Epithelial cell of proximal tubule (primary cell): ENCODE data around the gene TADA2B. TPM values are rescaled to one million over a fixed set of nuclear protein-coding genes. Genes with fewer than 3 reads are reported as not detected.

Experiments used
- DNase-seq: peaks from one replicate; pipeline ENCODE4 v3.0.0-alpha.2; 2011; ENCODE audit warnings: low read depth
- H3K4me3 ChIP-seq: 2 replicates; pipeline ENCODE4 v1.5.1; 2011; ENCODE audit warnings: low read depth, mild to moderate bottlenecking, low read length
- total RNA-seq: library from RNA; depleted of rRNA; stranded (reverse); fragments of >200 nt; gene quantifications from 2 replicates; pipeline ENCODE4 v1.2.3, GENCODE V29; 2015
- TF ChIP-seq, protein P1 (sequence below): conservative IDR thresholded peaks from 2 replicates; pipeline ENCODE4 v1.5.1; 2012; ENCODE audit warnings: low read depth, mild to moderate bottlenecking, low read length

TADA2B gene
- total RNA-seq, 1 donor from 2014 or later, result 15.2 TPM

DNA sequence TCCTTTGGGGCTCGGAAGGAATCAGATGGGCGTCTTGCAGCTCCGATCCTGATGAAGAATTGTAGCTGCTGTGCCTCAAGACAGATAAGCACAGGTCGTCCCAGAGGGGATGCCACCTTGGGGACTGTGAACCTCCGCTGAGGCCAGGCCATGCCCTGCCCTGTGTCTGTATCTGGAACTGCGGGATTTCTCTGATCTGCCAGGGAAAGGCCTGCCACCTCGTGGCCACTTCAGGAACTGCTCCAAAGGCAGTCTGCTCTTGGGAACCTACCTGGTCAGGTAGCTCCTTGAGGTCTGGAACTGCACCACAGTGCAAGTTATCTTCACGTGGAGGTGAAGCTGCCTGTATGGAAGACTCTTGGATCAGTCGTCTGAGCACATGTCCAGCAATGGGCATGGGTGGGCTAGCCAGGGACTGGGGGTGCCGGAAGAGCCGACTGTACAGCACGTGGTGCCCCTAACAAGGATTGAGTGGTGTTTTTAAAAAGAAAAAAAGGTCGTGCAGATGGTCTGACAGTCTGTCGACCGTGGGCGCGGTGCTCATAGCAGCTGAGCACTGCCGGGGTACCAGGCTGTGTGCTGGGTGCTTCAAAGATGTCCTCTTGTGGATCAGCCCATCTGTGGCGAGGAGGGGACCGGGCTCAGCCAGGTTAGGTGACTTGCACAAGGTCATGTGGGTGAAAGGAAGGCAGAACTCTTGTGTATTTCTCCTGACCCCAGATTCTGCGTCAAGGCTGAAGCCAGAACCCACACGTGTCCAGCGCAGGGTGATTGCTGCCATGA lies 27.7 kb downstream of the TADA2B start:
- TF ChIP-seq, protein P1, sequence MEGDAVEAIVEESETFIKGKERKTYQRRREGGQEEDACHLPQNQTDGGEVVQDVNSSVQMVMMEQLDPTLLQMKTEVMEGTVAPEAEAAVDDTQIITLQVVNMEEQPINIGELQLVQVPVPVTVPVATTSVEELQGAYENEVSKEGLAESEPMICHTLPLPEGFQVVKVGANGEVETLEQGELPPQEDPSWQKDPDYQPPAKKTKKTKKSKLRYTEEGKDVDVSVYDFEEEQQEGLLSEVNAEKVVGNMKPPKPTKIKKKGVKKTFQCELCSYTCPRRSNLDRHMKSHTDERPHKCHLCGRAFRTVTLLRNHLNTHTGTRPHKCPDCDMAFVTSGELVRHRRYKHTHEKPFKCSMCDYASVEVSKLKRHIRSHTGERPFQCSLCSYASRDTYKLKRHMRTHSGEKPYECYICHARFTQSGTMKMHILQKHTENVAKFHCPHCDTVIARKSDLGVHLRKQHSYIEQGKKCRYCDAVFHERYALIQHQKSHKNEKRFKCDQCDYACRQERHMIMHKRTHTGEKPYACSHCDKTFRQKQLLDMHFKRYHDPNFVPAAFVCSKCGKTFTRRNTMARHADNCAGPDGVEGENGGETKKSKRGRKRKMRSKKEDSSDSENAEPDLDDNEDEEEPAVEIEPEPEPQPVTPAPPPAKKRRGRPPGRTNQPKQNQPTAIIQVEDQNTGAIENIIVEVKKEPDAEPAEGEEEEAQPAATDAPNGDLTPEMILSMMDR, result peak; percentile 99
- DNase-seq, result no peak
- no peak overlapping the region for H3K4me3 ChIP-seq

DNA sequence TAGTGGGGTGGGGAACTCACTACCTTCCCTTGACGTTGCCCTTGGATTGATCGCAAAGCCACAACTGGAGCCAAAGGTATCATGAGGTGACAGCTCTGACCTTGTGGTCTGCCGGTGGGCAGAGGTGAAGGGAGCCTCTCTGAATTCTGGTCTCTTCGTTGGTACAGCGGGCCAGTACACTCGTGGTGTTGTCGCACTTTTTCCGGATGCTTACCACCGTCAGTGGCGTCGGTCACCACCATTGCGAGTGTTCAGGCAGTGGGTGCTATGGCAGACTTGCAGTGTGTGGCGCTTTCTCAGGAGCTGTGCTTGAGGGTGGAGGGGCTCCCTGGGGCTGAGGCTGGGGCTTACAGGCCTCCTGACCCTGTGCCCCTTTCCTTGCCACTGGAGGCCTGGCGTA lies 29.9 kb downstream of the TADA2B start:
- TF ChIP-seq, protein P1, result no peak
- no peak for DNase-seq

DNA sequence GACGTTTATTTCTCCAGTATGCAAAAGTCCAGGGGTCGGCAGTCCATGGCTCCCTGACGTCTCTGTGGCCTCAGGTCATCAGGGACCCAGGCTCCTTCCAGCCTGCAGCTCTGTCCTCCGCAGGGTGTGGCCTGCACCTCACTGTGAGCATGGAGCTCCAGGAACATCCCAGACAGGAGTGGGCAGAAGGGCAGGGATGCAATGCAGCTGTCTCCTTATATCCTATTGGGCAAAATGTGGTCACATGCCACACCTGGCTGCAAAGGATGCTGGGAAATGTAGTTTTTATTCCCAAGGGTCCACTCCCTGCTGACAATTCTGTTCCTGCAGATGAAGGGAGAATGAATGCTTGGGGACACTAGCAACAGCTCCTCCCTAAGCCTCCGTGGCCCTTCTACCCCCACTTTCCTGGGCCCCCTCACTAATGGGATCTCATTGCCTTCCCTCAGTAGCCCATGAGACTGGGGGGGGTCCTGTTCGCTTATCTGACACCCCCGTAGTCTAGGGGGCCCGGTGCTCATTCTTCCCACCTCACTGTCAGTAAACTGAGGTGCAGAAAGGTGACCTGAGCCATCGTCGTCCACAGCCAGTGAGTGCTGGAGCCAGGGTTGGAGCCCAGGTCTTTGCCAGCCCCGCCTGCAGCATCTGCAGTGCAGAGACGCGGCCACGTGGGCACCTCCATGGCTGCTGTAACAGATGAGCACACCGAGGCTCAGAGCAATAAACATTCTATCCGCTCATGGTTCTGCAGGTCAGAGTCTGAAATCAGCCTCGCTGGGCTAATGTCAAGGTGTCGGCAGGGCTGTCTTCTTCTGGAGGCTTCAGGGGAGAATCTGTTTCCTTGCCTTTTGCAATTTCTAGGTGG lies 30.6 kb downstream of the TADA2B start:
- TF ChIP-seq, protein P1, result no peak
- H3K4me3 ChIP-seq, result no peak overlapping the region
- no peak for DNase-seq

More for the DNA sequence above, 29.9 kb downstream of the TADA2B start:
- H3K4me3 ChIP-seq, result no peak overlapping the region

DNA sequence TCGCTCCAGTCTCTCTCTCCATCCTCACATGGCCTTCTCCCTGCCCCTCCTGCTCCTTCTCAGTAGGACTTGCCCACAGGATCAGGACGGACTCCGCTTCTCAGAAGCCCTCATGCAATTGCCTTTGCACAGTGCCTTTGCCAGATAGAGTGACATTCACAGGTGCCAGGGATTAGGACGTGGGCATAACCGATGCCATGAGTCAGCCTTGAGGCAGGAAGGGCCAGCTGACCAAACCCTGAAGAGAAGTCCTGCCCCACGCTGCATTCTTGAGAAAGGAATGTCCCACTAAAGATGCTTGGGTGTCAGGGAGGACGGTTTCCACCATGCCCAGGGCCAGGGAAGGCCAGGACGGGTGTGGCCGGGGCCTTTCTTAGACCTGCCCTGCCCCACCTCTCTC lies 31.3 kb downstream of the TADA2B start:
- H3K4me3 ChIP-seq, result no peak overlapping the region
- no peak for DNase-seq

DNA sequence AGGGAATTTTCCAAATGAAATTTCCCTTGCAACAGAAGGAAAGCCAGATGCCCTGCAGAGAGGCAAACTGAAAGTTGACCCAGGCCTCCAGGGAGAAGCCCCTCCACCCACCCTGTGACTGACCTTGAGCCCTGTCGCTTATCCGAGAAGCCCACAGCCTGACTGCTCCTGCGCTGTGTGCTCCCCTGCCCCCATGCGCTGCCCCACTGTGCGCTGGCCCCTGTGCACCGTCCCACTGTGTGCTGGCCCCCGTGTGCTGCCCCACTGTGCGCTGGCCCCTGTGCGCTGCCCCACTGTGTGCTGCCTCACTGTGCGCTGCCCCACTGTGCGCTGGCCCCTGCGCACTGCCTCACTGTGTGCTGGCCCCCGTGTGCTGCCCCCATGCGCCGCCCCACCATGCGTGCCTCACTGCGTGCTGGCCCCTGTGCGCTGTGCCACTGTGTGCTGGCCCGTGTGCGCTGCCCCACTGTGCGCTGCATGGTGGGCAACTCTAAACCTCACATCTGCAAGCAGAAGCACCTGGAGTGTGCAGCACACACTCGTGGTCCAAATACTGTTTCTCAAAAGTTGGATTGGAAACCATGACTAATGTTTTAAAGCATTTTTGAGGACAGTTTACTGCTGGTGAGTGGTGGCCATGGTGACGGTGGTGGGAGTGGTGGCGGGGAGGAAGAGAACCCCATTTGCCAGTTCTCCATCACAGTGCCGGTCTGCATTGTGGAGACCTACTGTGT lies 33.0 kb downstream of the TADA2B start:
- DNase-seq, result no peak
- TF ChIP-seq, protein P1, result no peak
- H3K4me3 ChIP-seq, result no peak overlapping the region

More for the DNA sequence above, 31.3 kb downstream of the TADA2B start:
- TF ChIP-seq, protein P1, result no peak

DNA sequence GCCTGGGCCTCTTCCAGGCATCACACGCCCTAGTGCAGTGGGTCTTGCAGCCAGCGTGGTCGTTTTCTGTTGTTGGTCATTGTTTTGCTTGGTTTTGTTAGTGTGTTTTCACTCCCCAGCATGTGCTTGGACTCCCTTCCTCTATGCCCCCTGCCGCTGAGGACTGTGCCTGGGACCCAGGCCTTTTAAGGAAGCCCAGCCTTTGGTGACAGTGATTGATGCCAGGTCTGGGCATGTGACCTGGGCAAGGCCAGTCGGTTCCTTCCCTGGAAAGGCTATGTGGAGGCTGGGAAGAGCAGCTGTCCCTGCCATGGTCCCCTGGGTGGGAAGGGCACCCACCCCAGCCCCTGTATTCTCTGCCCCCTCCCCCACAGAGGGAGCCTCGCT lies 33.5 kb downstream of the TADA2B start:
- TF ChIP-seq, protein P1, result no peak
- no peak overlapping the region for H3K4me3 ChIP-seq
- no peak for DNase-seq
